Effector memory CD8-positive, alpha-beta T cell (primary cell): ENCODE data around the gene VAX1.
"Not testable (repeated sequence)": the region's sequence is repeated elsewhere in the genome, so short reads cannot be mapped to it uniquely, and the experiment has no call there.

Source experiments
- ATAC-seq: fragments of 150-1000 bp; cut with Tn5 transposase; replicated peaks from 2 replicates; pipeline ENCODE4 v1.10.0; 2021; ENCODE audit warnings: mild to moderate bottlenecking, moderate library complexity
- DNase-seq, 3 experiments: peaks; one replicate each; pipeline ENCODE4 v3.0.0; 2021
- H3K27ac Mint-ChIP-seq, 2 donors: one replicate each; pipeline ENCODE4 v1.8.0; 2022; ENCODE audit warnings: mild to moderate bottlenecking in 2 of 2, mixed read lengths in 2 of 2, moderate library complexity in 2 of 2
- H3K27me3 Mint-ChIP-seq, 2 donors: one replicate each; pipeline ENCODE4 v1.8.0; 2022; ENCODE audit warnings: mixed read lengths in 2 of 2
- H3K36me3 Mint-ChIP-seq: one replicate; pipeline ENCODE4 v1.8.0; 2022; ENCODE audit warnings: mild to moderate bottlenecking, moderate library complexity, mixed read lengths; ENCODE audit not compliant: insufficient read depth
- H3K4me1 Mint-ChIP-seq, 2 donors: one replicate each; pipeline ENCODE4 v1.8.0; 2022; ENCODE audit warnings: low read depth in 2 of 2, mixed read lengths in 2 of 2
- H3K4me3 Mint-ChIP-seq, 2 donors: one replicate each; pipeline ENCODE4 v1.8.0; 2022; ENCODE audit warnings: mild to moderate bottlenecking in 2 of 2, mixed read lengths in 2 of 2, moderate library complexity in 2 of 2
- H3K9me3 Mint-ChIP-seq, 2 donors: one replicate each; pipeline ENCODE4 v1.8.0; 2022; ENCODE audit warnings: mixed read lengths in 2 of 2

Gene VAX1

GRCh38 chr10:117096599-117097201 lies 41.4 kb downstream of the VAX1 start:
- Mint-ChIP-seq H3K9me3 (no peaks in the 10 kb centered on the region), H3K36me3 (no peaks in the 10 kb centered on the region), H3K27ac (no peak overlapping the region), H3K4me3 (no peak overlapping the region), H3K27me3 (no peaks in the 10 kb centered on the region), H3K4me1 (no peaks in the 10 kb centered on the region)
- ATAC-seq (no peak), DNase-seq (no peak)

GRCh38 chr10:117094856-117095255 lies 43.2 kb downstream of the VAX1 start:
- Mint-ChIP-seq H3K36me3 (no peaks in the 10 kb centered on the region), H3K27ac (no peak overlapping the region), H3K4me1 (no peaks in the 10 kb centered on the region), H3K27me3 (peaks cover 0 to 6% of the 10 kb centered on the region in 2 donors), H3K4me3 (no peak overlapping the region), H3K9me3 (no peaks in the 10 kb centered on the region)
- DNase-seq (no peak), ATAC-seq (no peak)

- Mint-ChIP-seq H3K27me3 (peaks cover 0 to 6% of the 10 kb centered on the region in 2 donors), H3K4me1 (no peaks in the 10 kb centered on the region), H3K27ac (no peak overlapping the region), H3K36me3 (no peaks in the 10 kb centered on the region), H3K9me3 (no peaks in the 10 kb centered on the region), H3K4me3 (no peak overlapping the region)
- ATAC-seq (no peak), DNase-seq (no peak)
Measured at GRCh38 chr10:117092386-117092785, 45.7 kb downstream of the VAX1 start.

GRCh38 chr10:117090834-117091233 lies 47.2 kb downstream of the VAX1 start:
- H3K9me3 Mint-ChIP-seq: no peaks in the 10 kb centered on the region
- no peak overlapping the region for H3K4me3 Mint-ChIP-seq
- H3K27ac Mint-ChIP-seq: no peak overlapping the region
- ATAC-seq (no peak), DNase-seq (no peak)
- H3K27me3 Mint-ChIP-seq: peaks cover 0 to 6% of the 10 kb centered on the region in 2 donors
- no peaks in the 10 kb centered on the region for H3K4me1 Mint-ChIP-seq
- no peaks in the 10 kb centered on the region for H3K36me3 Mint-ChIP-seq

GRCh38 chr10:117087521-117087920 lies 50.5 kb downstream of the VAX1 start:
- H3K4me3 Mint-ChIP-seq: no peak overlapping the region
- DNase-seq: no peak

GRCh38 chr10:117086546-117086945 lies 51.5 kb downstream of the VAX1 start:
- Mint-ChIP-seq H3K4me3 (no peak overlapping the region), H3K36me3 (no peaks in the 10 kb centered on the region), H3K27ac (no peak overlapping the region), H3K4me1 (no peaks in the 10 kb centered on the region), H3K27me3 (peaks cover 0 to 6% of the 10 kb centered on the region in 2 donors), H3K9me3 (peaks cover 0 to 8% of the 10 kb centered on the region in 2 donors)
- DNase-seq (no peak), ATAC-seq (no peak)

More at GRCh38 chr10:117087521-117087920, 50.5 kb downstream of the VAX1 start:
- no peak for ATAC-seq
- Mint-ChIP-seq H3K36me3 (no peaks in the 10 kb centered on the region), H3K9me3 (peaks cover 0 to 8% of the 10 kb centered on the region in 2 donors), H3K4me1 (no peaks in the 10 kb centered on the region), H3K27me3 (peaks cover 0 to 6% of the 10 kb centered on the region in 2 donors), H3K27ac (no peak overlapping the region)

- H3K4me3 Mint-ChIP-seq, H3K27ac Mint-ChIP-seq, H3K36me3 Mint-ChIP-seq, H3K4me1 Mint-ChIP-seq, DNase-seq, ATAC-seq, H3K9me3 Mint-ChIP-seq, H3K27me3 Mint-ChIP-seq: not testable (repeated sequence)
Measured at GRCh38 chr10:117084421-117085246, 53.4 kb downstream of the VAX1 start.
